Activated CD8-positive, alpha-beta memory T cell treated with anti-CD3 and anti-CD28 coated beads for 4 hours (primary cell): ENCODE measurements around the gene PTPRB.

Experiments used
- DNase-seq, 2 donors: peaks; one replicate each; pipeline ENCODE4 v3.0.0-alpha.2; 2020; ENCODE audit warnings: low read depth in 2 of 2

Gene PTPRB

GRCh38 chr12:70643939-70644338 lies 6.7 kb upstream of the PTPRB start:
- DNase-seq = no peak

DNA sequence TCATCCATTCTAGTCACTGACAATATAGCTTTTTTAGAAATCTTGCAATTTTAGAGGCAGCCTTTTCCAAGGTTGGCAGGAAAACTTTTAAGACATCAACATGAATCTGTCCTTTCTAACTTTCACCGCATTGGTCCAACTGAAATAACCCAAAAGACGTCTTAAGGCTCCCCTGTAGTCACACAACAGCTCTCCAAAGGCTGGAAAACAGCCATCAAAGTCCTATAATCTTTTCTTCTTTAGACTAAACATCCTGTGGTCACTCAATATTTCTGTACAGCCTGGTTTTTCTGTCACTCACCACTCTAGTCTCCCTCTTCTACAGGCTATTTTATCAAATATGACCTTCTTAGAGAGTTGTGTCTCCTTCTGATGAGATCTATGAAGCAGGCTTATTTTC lies 4.5 kb upstream of the PTPRB start:
- no peak for DNase-seq

DNA sequence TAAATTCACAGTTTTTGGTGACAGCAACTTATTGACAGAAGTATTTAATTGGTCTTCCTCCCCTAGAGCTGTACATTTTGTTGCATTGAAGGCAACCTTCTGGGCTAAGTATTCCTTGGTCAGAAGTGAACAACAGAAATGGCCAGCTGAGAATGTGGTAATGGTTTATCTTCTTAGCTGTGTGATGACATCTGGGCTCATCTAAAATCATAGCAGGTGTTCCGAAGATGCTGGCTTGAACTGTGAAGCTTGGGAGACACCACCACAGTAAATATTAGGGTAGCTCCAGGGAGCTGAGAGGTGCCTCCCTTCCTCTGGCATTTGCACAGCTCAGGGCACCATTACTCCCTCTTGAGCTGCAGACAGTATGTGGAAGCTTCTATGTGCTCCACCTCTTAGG lies 3.7 kb upstream of the PTPRB start:
- DNase-seq = no peak

DNA sequence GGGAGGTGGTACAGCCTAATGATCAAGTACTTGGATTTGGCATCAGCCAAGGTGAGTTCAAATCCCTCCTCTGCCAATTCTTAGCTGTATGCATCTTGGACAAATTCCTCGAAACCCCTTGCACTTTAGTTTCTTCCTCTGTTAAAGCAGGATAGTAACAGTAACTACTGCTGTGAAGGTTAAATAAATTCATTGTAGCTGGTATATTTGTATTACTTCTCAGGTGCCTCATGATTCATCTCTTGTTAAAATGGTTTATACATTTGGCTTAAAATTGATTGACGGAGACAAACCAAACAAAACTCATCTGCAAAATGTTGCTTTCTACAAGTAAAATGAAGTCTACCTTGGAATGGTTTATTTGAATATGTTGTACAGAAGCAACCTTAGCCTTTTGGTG lies 2.3 kb upstream of the PTPRB start:
- DNase-seq = no peak

GRCh38 chr12:70638639-70639360 lies 1.6 kb upstream of the PTPRB start:
- no peak for DNase-seq

- DNase-seq = no peak
Observed at GRCh38 chr12:70635755-70636154, 1.5 kb downstream of the PTPRB start.

- no peak for DNase-seq
Observed at GRCh38 chr12:70628701-70629480, 8.3 kb downstream of the PTPRB start.

DNA sequence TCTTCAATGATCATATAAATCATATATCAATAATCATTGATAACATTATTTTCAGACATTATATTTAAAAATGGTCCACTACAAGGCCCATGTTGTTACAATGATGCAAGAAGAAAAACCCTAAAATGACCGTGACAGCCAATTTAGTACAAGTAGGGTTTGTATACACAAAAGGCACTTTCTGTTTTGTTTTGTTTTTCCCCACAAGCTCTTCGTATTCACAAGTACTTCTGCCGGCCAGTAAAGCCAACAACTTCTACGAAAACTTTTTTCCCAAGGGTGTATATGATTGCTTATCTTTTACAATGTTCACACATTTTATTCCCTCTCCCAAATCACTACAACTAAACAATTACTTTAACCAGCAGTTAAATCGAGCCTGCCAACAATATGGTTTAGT lies 9.6 kb downstream of the PTPRB start:
- DNase-seq = no peak

DNA sequence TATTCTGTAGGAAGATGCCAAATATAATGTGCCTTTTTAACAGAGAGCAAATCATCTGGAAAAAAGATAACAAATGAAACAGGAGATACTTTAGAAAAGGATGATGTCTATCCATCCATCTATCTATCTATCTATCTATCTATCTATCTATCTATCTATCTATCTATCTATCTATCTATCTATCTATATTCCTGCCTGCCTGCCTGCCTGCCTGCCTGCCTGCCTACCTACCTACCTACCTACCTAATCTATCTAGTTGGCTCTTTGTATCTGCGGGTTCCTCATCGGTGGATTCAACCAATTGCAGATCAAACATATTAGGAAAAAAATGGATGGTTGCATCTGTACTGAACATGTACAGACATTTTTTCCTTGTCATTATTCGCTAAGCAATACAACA lies 11.0 kb downstream of the PTPRB start:
- DNase-seq = no peak

DNA sequence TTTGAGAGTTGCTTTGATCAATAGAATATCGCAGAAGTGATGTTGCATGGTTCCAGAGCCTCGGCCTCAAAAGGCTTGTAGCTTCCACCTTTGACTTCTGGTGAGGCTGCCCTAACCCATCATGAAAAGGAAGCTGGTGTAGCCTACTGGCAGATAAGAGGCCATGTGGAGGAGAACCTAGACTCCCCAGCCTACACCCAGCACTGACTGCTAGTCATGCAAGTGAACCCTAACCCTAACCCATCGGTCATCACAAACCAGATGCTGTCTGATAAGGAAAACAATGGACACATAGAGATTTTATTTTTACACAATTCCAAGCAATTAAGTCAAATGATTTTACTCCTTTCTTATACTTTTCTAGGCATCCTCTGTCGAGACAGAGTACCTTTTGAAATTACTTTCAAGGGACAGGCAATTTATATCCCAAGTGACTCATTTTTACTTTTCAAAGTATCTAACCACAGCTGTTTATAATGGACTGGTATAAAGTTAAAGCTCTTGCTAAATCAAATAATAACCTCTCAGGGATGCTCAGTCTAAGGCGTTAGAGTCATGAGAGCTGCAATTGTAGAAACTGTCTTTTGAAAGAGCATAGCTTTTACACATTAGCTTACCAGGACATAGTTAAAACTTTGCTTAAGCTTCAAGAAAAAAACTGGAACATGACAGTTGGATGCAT lies 17.6 kb downstream of the PTPRB start:
- no peak for DNase-seq

DNA sequence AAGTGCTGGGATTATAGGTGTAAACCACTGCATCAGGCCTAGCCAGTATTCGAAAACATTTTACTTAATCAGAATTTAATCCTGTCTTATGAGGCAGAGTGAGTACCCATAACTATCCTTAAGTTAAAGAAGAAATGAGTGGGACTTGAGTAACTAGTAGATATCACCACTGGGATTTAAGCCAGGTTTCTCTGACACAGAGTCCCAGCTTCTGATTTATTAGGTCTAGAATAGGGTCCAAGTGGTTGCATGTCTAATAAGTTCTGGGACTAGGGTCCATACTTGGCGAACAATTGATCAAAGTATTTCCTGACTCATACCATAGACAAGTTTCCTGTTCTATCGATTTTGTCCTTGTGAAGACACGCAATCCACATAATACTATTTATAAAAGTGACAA lies 18.9 kb downstream of the PTPRB start:
- DNase-seq = no peak

DNA sequence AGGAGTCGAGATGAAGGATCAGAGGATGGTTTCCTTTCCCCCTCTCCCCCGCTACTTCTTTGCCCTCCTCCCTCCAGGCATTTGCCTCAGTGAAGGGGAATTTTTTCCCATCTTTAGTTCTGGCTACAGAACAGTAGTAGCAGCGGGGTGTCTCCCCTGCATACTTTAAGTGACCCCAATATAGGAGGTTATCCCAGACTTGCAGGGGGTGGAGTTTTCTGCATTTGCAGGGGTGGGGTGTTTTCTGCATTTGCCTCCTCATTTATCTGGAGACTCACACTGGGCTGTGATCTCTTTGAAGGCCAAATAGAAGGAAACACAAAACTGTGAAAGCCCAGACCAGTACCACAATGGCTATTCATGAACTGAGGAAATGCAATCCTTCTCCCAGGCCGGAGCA lies 19.8 kb downstream of the PTPRB start:
- DNase-seq = no peak

DNA sequence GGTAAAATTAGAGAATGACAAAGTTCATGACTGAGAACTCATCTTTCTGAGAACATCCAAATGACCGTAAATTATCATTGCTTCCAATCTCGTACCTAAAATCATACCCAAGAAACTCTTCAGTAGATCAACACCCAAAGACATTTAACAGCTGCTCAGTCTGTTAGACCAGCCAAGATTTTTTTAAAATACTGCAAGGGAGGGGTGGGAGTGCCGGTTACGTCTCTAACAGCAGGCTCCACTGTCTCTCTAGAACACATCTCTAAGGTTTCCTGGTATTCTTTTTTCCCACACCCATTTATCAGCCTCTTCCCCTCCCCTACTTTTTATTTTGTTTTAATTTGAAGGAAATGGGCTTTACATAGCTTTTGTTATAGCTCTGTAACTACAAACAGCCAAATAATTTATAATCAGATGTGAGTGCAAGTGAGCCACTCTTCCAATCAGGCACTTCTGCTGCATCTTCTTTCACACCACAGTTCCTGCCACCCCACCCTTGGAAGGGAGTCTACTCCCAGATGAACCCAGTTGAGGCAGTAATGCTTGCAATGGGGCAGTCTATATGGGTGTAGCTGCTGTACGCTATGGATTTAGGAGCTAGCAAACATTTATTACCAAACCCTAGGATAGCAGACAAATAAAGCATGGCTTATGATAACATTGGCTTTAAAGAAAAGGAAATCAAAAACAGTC lies 21.9 kb downstream of the PTPRB start:
- no peak for DNase-seq

GRCh38 chr12:70609739-70610491 lies 27.3 kb downstream of the PTPRB start:
- DNase-seq = no peak

- no peak for DNase-seq
Observed at GRCh38 chr12:70609203-70609602, 28.0 kb downstream of the PTPRB start.

GRCh38 chr12:70608184-70608583 lies 29.0 kb downstream of the PTPRB start:
- DNase-seq = no peak

DNA sequence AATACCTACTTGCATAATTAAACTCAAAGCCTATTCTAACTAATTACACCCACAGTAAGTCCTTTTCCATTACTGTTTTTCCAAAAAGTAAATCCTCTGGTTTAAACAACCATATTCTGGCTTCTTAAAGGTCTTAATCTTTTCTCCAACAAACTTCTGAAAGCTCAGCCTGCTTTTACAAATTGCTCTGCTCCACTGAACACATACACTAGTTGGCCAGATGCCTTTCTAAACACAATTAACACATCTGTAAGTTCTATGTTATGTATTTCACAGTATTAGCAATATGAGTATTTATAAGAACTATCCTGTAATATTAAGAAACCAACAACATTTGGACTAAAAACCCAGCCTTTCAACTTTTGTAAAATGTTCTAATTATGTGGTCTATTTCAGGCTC lies 30.1 kb downstream of the PTPRB start:
- DNase-seq = no peak

- no peak for DNase-seq
Observed at GRCh38 chr12:70605976-70606375, 31.3 kb downstream of the PTPRB start.

DNA sequence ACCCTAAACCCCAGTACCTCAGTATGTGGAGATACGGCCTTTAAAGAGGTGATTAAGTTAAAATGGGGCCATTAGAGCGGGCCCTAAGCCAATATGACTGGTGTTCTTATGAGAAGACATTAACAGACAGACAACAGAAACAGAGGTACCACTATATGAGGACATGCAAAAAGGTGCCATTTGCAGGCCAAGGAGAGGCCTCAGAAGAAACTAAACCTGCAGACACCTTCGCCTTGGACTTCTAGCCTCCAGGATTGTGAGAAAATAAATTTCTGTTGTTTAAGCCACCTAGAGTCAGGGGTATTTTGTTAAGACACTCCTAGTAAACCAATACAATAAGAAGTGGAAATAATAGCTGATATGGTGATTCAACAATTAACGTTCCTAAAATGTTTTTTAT lies 32.6 kb downstream of the PTPRB start:
- no peak for DNase-seq

GRCh38 chr12:70603044-70603443 lies 34.2 kb downstream of the PTPRB start:
- no peak for DNase-seq

DNA sequence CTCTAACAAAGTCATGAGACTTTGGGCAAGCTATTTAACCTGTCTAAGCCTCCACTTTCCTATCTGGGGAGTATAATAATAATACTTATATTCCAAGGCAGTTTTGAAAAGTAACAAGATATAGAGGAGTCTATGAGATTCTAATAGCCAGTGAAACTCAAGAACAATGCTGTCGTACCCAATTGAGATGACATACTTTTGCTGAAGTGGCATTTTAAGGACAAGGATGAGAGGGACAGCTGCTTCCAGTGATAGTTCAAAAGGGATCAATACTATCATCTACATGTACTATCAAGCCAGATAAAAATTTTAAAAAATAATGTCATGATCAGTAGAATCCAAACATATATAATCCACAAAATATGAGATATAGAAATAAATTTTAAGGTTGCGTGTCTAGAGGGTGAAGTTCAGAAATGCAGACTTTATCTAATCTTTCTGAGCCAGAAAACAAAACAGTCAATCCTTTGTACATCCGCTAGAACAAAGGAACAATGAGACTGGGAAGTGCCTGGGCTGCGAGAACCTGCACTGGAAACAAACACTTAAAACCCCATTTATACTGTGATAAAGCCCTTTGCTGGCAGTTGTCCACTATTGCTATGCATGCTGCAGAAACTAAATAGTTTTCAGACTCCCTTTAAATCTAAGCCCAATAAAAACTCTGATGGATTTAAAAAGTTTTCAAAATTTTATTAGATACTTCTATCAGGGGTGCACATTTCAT lies 38.6 kb downstream of the PTPRB start:
- no peak for DNase-seq
